Astrocyte (in vitro differentiated cells and primary cell): ENCODE data around the gene MAJIN. TPM values are rescaled to one million over a fixed set of nuclear protein-coding genes. Genes with fewer than 3 reads are reported as not detected.

Source experiments
- DNase-seq: peaks from one replicate; pipeline ENCODE4 v3.0.0-alpha.2; 2010; ENCODE audit warnings: low read depth
- FAIRE-seq: peaks from 2 replicates; lab custom pipeline; 2011; peaks lifted over from hg19 to GRCh38; lab: Jason Lieb, UNC
- H2AFZ ChIP-seq: 2 replicates; pipeline ENCODE4 v1.6.0; 2012; ENCODE audit warnings: low read depth, low read length, inconsistent platforms
- H3K27ac ChIP-seq: 2 replicates; pipeline ENCODE4 v1.5.1; 2011; ENCODE audit warnings: low read depth, low read length, inconsistent platforms
- H3K27me3 ChIP-seq: 2 replicates; pipeline ENCODE4 v1.6.0; 2011; ENCODE audit warnings: low read length, inconsistent platforms; ENCODE audit not compliant: insufficient read depth
- H3K36me3 ChIP-seq: 2 replicates; pipeline ENCODE4 v1.5.1; 2011; ENCODE audit warnings: low read length, inconsistent platforms; ENCODE audit not compliant: insufficient read depth
- H3K4me1 ChIP-seq: 2 replicates; pipeline ENCODE4 v1.5.1; 2011; ENCODE audit warnings: low read length, inconsistent platforms; ENCODE audit not compliant: insufficient read depth
- H3K4me2 ChIP-seq: 2 replicates; pipeline ENCODE4 v1.6.0; 2012; ENCODE audit warnings: low read length, inconsistent platforms
- H3K4me3 ChIP-seq: 2 replicates; pipeline ENCODE4 v1.5.1; 2011; ENCODE audit warnings: low read depth, mild to moderate bottlenecking, low read length, inconsistent platforms; ENCODE audit not compliant: insufficient read depth
- H3K79me2 ChIP-seq: 2 replicates; pipeline ENCODE4 v1.6.0; 2012; ENCODE audit warnings: mild to moderate bottlenecking, low read length, inconsistent platforms; ENCODE audit not compliant: insufficient read depth
- H3K9ac ChIP-seq: 2 replicates; pipeline ENCODE4 v1.6.0; 2012; ENCODE audit warnings: mild to moderate bottlenecking, low read length, inconsistent platforms
- H3K9me3 ChIP-seq: 2 replicates; pipeline ENCODE4 v1.5.1; 2012; ENCODE audit warnings: low read depth, mild to moderate bottlenecking, low read length, inconsistent platforms; ENCODE audit not compliant: insufficient read depth
- H4K20me1 ChIP-seq: 2 replicates; pipeline ENCODE4 v1.6.0; 2012; ENCODE audit warnings: low read length, inconsistent platforms; ENCODE audit not compliant: insufficient read depth
- H3K27ac Mint-ChIP-seq: one replicate; pipeline ENCODE4 v1.8.0; 2021; ENCODE audit warnings: mild to moderate bottlenecking, mixed read lengths; ENCODE audit not compliant: unreplicated experiment
- H3K27me3 Mint-ChIP-seq: one replicate; pipeline ENCODE4 v1.8.0; 2021; ENCODE audit warnings: low read depth, mixed read lengths; ENCODE audit not compliant: unreplicated experiment
- H3K36me3 Mint-ChIP-seq: one replicate; pipeline ENCODE4 v1.8.0; 2021; ENCODE audit warnings: low read depth, mixed read lengths; ENCODE audit not compliant: unreplicated experiment
- H3K4me1 Mint-ChIP-seq: one replicate; pipeline ENCODE4 v1.8.0; 2021; ENCODE audit warnings: low read depth, mixed read lengths; ENCODE audit not compliant: unreplicated experiment
- H3K4me3 Mint-ChIP-seq: one replicate; pipeline ENCODE4 v1.8.0; 2021; ENCODE audit warnings: mild to moderate bottlenecking, moderate library complexity, mixed read lengths; ENCODE audit not compliant: unreplicated experiment
- H3K9me3 Mint-ChIP-seq: one replicate; pipeline ENCODE4 v1.8.0; 2021; ENCODE audit warnings: mild to moderate bottlenecking, mixed read lengths; ENCODE audit not compliant: unreplicated experiment
- CTCF ChIP-seq: IDR thresholded peaks from 2 replicates; pipeline ENCODE4 v1.5.1; 2011; ENCODE audit warnings: low read depth, mild to moderate bottlenecking, inconsistent platforms, low read length, moderate library complexity; ENCODE audit not compliant: insufficient read depth
- EZH2 ChIP-seq: IDR thresholded peaks from 2 replicates; pipeline ENCODE4 v1.6.1; 2012; ENCODE audit warnings: mild to moderate bottlenecking, low read length, inconsistent platforms; ENCODE audit not compliant: insufficient read depth
- total RNA-seq: library from RNA; stranded (reverse); gene quantifications from 2 replicates; pipeline ENCODE4 v1.2.1, GENCODE V29; 2021

Gene MAJIN
- total RNA-seq, 1 donor from 2014 or later = not detected

- no peak for FAIRE-seq
- Mint-ChIP-seq H3K4me1 (peaks cover 13% of the 10 kb centered on the region), H3K4me3 (no peak overlapping the region), H3K9me3 (no peaks in the 10 kb centered on the region), H3K27me3 (peaks cover under 1% of the 10 kb centered on the region), H3K27ac (no peak overlapping the region), H3K36me3 (peaks cover 43% of the 10 kb centered on the region)
- Histone ChIP-seq H2AFZ (no peak overlapping the region), H3K4me3 (no peak overlapping the region), H3K4me2 (no peak overlapping the region), H3K27me3 (no peaks in the 10 kb centered on the region), H4K20me1 (peaks cover 11% of the 10 kb centered on the region), H3K9me3 (no peaks in the 10 kb centered on the region), H3K9ac (no peak overlapping the region), H3K27ac (no peak overlapping the region), H3K79me2 (no peaks in the 10 kb centered on the region), H3K4me1 (no peaks in the 10 kb centered on the region), H3K36me3 (peaks cover 21% of the 10 kb centered on the region)
- DNase-seq = no peak
- TF ChIP-seq CTCF (no peak), EZH2 (no peak)
Observed at GRCh38 chr11:64932324-64932723, 39.6 kb downstream of the MAJIN start.

GRCh38 chr11:64931290-64931689 is 40.6 kb downstream of the MAJIN start:
- DNase-seq = no peak
- H3K27ac Mint-ChIP-seq = no peak overlapping the region
- Histone ChIP-seq H3K79me2 (no peaks in the 10 kb centered on the region), H2AFZ (no peak overlapping the region), H3K27ac (no peak overlapping the region), H3K4me3 (no peak overlapping the region), H3K4me1 (no peaks in the 10 kb centered on the region), H3K4me2 (no peak overlapping the region), H4K20me1 (peaks cover 16% of the 10 kb centered on the region), H3K9me3 (no peaks in the 10 kb centered on the region), H3K27me3 (no peaks in the 10 kb centered on the region), H3K36me3 (peaks cover 21% of the 10 kb centered on the region), H3K9ac (no peak overlapping the region)
- H3K27me3 Mint-ChIP-seq = no peaks in the 10 kb centered on the region
- H3K9me3 Mint-ChIP-seq = no peaks in the 10 kb centered on the region
- FAIRE-seq = no peak
- TF ChIP-seq CTCF = no peak
- no peak for TF ChIP-seq EZH2
- H3K4me1 Mint-ChIP-seq = peaks cover 9% of the 10 kb centered on the region
- peaks cover 43% of the 10 kb centered on the region for H3K36me3 Mint-ChIP-seq
- H3K4me3 Mint-ChIP-seq = no peak overlapping the region

- Histone ChIP-seq H3K9me3 (no peaks in the 10 kb centered on the region), H3K4me3 (no peak overlapping the region), H2AFZ (no peak overlapping the region), H3K79me2 (peaks cover 1% of the 10 kb centered on the region), H4K20me1 (peaks cover 22% of the 10 kb centered on the region), H3K27ac (no peak overlapping the region), H3K9ac (no peak overlapping the region), H3K4me1 (no peaks in the 10 kb centered on the region), H3K27me3 (no peaks in the 10 kb centered on the region), H3K4me2 (no peak overlapping the region), H3K36me3 (peaks cover 21% of the 10 kb centered on the region)
- peaks cover 3% of the 10 kb centered on the region for H3K4me1 Mint-ChIP-seq
- FAIRE-seq = no peak
- no peak for TF ChIP-seq CTCF
- no peak for TF ChIP-seq EZH2
- DNase-seq = no peak
- H3K9me3 Mint-ChIP-seq = no peaks in the 10 kb centered on the region
- peaks cover 39% of the 10 kb centered on the region for H3K36me3 Mint-ChIP-seq
- H3K27me3 Mint-ChIP-seq = no peaks in the 10 kb centered on the region
- no peak overlapping the region for H3K4me3 Mint-ChIP-seq
- H3K27ac Mint-ChIP-seq = no peak overlapping the region
Observed at GRCh38 chr11:64930340-64930739, 41.6 kb downstream of the MAJIN start.
